NK-92 treated with Interleukin-12 subunit alpha and Interleukin-12 subunit beta, amount 100 ng/mL, for 24 hours (cell line): ENCODE measurements around the gene ACTRT2.

Source experiments
- DNase-seq: peaks from one replicate; lab custom pipeline; 2025; lab: John Stamatoyannopoulos, UW

Gene ACTRT2

DNA sequence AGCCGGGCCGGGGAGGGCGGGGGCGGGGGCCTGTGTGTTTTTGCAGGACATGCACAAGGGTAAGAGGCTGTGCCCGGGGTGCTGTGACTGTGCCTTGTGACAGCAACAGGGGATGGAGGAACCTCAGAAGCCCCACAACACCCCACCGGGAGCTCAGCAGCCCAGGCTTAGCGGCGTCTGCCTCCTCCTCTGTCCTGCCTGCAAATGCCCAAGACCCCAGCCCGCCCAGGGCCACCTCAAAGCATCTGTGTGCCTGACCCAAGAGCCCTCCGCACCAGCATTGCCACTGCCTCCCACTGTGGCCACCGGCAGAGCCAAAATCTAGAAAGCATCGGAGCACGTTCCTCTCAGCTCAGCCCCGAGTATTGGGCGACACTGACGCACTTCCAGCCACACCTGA is 2.7 kb upstream of the ACTRT2 start:
- DNase-seq: no peak

DNA sequence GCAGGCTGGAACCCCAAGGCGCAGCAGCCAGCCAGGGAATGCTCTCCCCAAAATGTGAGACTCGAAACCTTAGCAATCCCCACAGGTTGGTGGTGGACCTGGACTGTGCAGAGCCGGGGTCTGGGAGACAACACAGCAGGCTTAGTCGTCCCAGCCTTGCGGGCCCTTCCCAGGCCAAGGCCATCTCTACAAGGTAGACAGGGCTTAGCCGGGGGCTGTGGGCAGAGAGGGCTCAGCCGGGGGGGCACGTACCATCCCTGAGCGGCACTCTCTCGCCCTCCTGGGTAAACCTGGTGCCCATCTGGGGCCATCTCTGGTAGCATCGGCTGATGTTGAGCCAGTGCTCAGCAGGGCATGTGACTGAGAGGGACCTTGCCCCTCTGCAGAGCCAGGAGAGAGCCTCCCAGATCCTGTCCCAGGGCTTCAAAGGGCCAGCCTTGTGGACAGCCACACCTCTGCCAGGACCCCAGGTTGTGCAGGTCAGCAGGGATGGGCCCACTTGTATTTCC is 2.2 kb upstream of the ACTRT2 start:
- no peak for DNase-seq

DNA sequence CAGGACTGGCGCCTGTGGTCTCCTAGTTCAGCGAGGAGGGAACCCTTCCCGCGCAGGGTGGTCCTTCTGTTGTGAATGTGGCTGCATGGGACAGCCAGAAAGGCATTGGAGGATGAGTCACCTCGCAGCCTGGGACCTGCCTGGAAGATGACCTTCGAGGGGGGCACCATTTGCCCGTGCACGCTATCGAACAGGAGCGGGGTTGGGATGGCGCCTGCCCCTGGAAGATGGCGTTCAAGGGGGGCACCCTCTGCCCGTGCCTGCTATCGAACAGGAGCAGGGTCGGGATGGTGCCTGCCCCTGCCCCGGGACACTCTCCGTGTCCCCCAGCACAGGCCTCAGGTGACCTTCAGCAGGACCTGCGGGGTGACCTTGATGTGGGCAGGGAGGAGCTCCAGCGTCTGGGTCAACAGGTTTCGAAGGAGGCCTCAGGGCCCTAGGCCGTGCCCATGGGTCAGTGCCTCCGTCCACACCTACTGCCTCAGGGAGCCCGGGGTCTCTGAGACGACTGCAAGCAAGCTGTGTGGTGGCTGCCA is 1.7 kb upstream of the ACTRT2 start:
- DNase-seq: no peak

DNA sequence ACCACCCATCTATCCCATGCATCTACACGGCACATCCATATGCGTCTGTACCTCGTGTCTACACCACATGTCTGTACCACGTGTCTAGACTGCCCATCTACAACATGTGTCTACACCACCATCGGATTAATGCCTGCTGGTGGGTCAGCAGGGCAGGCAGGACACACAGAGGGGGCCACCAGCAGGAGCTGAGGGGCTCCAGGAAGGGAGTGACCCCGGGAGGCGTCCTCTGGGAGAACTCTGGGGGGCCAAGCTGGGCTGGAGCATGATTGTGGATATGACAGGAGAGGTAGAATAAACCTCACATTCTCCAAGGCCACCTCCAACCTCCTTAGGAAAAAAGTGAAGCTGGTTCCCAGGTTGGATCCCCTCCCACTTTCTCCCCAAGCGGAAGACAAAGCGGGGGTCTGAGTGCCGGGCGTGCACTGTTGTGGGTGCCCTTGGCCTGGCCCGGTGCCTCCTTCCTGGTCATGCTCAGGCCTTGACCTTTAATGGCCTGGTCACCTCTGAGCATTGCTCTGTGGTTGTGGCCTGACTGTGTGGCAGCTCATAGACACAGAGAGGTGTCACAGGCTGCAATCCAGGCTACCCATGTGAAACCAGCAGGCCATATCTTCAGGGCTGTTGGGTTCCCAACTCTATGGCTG is 881 bp upstream of the ACTRT2 start:
- DNase-seq: no peak

- DNase-seq: no peak
Measured at GRCh38 chr1:3021801-3022401, 634 bp downstream of the ACTRT2 start.

DNA sequence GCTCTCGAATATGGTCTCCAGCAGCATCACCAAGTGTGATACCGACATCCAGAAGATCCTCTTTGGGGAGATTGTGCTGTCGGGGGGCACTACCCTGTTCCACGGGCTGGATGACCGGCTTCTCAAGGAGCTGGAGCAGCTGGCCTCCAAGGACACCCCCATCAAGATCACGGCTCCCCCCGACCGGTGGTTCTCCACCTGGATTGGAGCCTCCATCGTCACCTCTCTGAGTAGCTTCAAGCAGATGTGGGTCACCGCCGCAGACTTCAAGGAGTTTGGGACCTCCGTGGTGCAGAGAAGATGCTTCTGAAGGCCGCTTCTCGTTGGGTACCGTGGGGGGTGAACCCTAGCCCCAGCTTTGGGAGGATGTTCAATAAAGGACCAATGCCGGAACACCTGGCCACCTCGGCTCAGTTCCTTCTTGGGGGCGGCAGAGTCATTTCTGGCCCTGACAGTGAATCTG is 1.3 kb downstream of the ACTRT2 start:
- DNase-seq: no peak

DNA sequence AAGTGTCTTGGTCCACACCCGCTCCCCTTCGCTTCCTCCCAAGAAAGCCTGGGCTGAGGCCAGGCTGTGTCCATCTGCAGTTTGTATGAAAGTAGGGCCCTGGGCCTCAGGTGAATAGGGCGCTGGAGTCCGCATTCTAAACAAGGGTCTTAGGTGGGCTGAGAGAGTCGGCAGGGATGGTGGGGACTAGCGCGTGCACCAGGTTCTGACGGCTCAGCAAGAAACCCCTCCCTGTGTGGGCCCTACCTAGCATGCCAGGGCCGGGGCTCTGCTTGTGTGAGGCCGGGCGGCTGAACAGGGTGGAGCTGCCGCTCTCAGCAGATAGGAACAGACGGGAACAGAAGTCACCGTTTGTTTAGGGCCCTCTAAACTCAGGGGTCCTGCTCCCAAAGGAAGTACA is 1.7 kb downstream of the ACTRT2 start:
- no peak for DNase-seq

DNA sequence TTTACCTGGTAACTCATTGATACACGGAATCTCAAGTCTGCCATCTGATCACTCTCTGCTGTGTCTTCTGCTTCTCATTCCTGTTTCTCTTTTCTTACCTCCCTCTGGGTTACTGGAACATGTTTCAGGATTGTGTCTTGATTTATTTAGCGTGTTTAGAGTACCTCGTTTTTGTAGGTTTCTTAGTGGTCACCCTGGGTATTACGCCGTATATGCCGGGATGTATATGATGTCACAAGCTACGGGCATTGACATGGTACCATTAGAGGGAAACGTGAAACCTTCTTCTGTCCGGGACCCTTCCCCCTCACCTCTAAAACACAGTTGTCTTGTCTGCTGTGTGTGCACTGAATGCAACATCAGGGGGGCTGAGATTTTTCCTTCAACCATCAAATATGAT is 2.8 kb downstream of the ACTRT2 start:
- no peak for DNase-seq

- no peak for DNase-seq
Measured at GRCh38 chr1:3024588-3024987, 3.3 kb downstream of the ACTRT2 start.

DNA sequence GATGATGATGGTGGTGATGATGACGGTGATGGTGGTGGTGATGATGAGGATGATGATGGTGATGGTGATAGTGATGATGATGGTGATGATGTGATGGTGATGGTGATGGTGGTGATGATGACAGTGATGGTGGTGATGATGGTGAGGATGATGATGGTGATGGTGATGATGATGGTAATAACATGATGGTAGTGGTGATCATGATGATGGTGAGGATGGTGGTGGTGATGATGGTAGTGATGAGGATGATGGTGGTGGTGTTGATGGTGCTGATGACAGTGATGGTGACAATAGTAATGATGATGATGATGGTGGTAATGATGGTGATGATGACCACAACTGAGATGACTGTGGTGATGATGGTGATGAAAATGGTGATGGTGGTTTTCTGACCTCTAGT is 4.9 kb downstream of the ACTRT2 start:
- no peak for DNase-seq

DNA sequence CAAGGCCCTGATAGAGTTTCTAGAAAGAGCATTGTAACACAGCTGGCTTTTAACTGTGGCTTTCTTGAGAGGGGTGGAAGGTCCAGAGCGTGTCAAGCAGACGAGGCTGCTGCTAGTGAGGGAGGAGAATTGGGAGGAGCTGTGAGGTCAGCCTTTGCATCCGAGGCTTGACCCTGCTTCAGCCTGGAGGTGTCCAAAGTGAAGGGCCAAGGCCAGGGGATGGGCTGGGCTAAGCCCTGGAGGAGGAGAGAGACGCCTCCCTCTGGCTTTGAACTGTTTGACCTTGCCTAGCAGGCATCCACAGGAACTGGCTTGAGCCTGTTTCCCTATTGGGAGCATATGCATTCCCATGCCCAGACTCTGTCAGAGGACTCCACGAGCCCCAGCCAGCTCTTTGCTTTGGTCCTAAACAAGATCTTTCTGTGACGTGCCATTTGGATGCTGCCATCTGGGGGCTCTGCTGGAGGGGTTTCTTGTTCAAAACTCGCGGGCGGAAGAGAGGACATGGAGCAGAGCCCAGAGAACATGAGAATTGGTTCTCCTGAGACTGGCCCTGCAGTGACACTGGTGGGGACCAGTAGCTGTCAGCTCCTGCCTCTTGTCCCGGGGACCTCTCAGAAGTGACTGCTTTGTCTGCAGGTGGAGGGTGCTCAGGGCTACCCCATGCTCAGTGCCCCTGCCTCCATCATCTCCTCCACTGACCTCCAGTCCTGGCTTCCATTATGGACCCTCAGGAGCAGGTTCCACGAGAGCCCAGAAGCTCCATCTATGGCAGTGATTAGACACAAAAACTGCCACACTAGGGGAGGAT is 5.5 kb downstream of the ACTRT2 start:
- no peak for DNase-seq

DNA sequence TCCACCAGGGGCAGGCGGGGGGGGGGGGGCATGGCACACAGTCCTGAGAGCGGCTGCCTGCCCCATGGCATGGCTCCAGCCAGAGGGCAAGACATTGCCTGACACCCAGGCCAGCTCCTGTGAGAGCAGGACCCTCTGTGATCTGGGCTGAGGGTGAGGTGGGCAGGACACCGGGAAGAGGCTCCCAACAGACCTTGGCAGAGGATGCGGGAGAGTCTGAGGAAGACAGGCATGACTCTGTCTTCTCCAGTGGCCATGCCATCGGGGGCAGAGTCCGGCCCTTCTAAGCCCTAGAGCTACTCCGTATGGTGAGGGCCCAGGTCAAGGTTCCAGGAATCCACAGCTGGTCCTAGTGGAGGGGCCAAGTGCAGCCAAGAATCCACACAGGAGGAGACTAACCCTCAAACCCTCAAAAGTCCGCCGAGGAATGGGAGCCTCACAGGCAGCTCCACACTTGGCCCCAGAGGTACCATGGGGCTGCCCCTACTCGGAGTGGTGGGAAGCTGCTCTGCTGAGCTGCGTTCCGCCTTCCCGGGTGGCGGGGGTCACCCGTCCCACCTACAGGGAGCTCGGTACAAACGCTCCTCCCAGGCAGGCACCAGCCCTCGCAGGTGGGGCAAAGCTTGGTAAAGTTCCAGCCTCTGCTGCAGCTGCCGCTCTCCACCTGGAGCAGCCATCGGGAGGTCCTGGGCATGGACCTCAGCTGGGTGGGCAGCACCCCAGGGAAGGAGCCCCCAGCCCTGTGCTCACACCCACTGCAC is 6.5 kb downstream of the ACTRT2 start:
- no peak for DNase-seq

DNA sequence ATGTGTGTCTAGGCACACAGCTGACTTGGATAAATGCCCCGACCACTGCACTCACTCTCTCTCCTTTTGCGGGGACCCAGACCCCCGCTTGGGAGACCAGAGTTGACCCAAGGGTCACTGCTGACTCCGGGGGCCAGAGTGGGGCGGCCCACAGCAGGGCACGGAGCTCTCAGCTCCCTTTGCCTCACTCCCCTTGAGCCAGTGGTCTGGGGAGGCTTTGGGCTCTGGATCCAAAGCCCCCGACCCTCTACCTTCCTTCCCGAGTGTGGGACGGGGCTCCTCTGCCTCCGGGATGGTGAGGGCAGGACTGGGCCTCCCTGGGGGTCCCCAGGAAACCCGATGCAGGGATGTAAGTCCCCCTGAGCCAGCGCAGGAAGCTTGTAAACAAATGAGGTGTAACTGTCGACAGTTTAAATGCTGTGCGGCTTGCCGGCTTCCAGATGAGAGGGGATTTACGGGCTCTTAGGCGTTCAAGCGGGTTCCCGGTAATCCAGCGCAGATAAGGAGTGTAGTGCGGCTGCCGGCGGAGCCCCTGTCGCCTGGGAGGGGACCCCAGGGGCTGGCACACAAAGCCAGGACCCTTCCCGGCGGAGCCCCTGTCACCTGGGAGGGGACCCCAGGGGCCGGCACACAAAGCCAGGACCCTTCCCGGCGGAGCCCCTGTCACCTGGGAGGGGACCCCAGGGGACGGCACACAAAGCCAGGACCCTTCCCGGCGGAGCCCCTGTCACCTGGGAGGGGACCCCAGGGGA is 7.4 kb downstream of the ACTRT2 start:
- DNase-seq: no peak

DNA sequence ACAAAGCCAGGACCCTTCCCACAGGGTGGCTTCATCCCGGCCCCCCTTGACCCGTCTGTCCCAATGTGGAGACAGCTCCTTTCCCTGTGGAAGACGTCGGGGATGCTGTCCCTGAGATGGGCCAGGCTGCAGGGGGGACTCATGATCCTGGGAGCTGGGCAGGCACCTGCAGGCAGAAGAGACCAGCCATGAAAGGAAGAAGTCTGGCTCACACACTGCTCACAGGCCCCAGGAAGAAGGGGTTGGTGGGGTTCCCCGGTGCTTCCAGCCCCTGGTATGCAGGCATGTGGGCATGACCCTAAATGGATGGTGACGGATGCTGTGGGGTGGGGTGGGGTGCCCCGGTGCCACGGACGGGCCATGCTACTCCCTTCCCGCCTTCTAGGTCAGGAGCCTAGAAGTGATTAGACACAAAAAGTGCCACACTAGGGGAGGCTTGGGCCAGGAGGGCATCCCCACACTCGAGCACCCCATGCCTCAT is 8.3 kb downstream of the ACTRT2 start:
- no peak for DNase-seq

- DNase-seq: no peak
Measured at GRCh38 chr1:3029991-3030662, 8.9 kb downstream of the ACTRT2 start.

- no peak for DNase-seq
Measured at GRCh38 chr1:3030663-3031381, 9.6 kb downstream of the ACTRT2 start.

- no peak for DNase-seq
Measured at GRCh38 chr1:3031401-3032221, 10.3 kb downstream of the ACTRT2 start.

- DNase-seq: no peak
Measured at GRCh38 chr1:3032371-3033039, 11.2 kb downstream of the ACTRT2 start.
